SK-MEL-5 (cell line): ENCODE measurements around the gene PRKAG3. TPM values are rescaled to one million over a fixed set of nuclear protein-coding genes. Genes with fewer than 3 reads are reported as not detected.
"Not testable (repeated sequence)": the region's sequence is repeated elsewhere in the genome, so short reads cannot be mapped to it uniquely, and the experiment has no call there.

ENCODE experiments used
- DNase-seq: peaks from one replicate; pipeline ENCODE4 v3.0.0-alpha.2; 2016; ENCODE audit warnings: low read depth, low spot score
- in situ Hi-C: cut with HindIII; loops from 2 replicates; pipeline ENCODE4 v1.10.0; 2016; ENCODE audit warnings: low sequenced_read_pairs, high pct_unique_total_duplicates, low pct_unique_long_range_greater_than_20kb
- total RNA-seq: library from RNA; depleted of rRNA; stranded (reverse); fragments of >200 nt; shearing (Covaris generic); gene quantifications from 2 replicates; pipeline ENCODE4 v1.2.3, GENCODE V29; 2014; rRNA removed

The PRKAG3 gene
- total RNA-seq, 1 experiment from 2014 or later, result not detected

GRCh38 chr2:218777276-218777990, 54.2 kb downstream of the PRKAG3 start:
- DNase-seq, result no peak
- in situ Hi-C loops, result no loop called here

- in situ Hi-C loops, result no loop called here
- DNase-seq, result no peak
Measured at GRCh38 chr2:218776488-218776887, 55.1 kb downstream of the PRKAG3 start.

- in situ Hi-C loops, result no loop called here
Measured at GRCh38 chr2:218773881-218774280, 57.7 kb downstream of the PRKAG3 start.

GRCh38 chr2:218772759-218773158, 58.8 kb downstream of the PRKAG3 start:
- in situ Hi-C loops, DNase-seq: not testable (repeated sequence)

More at GRCh38 chr2:218773881-218774280, 57.7 kb downstream of the PRKAG3 start:
- DNase-seq, result no peak

Other genes with a start within 250 kb of the PRKAG3 start
- 0.32 and 0.53 TPM in 2 replicates for gene PLCD4, start 223.9 kb downstream of the PRKAG3 start, total RNA-seq
- 4.7 and 6.3 TPM in 2 replicates for gene ZNF142, start 172.2 kb downstream of the PRKAG3 start, total RNA-seq
- gene BCS1L, start 172.1 kb downstream of the PRKAG3 start, total RNA-seq, result 26.8 and 28.1 TPM in 2 replicates
- 32.1 and 42.0 TPM in 2 replicates for gene RNF25, start 159.8 kb downstream of the PRKAG3 start, total RNA-seq
- gene STK36, start 159.7 kb downstream of the PRKAG3 start, total RNA-seq, result 11.3 and 12.6 TPM in 2 replicates
- gene TTLL4, start 121.0 kb downstream of the PRKAG3 start, total RNA-seq, result 32.3 and 41.4 TPM in 2 replicates
- 57.1 and 61.8 TPM in 2 replicates for gene CYP27A1, start 49.7 kb downstream of the PRKAG3 start, total RNA-seq
- gene WNT6, start 28.0 kb upstream of the PRKAG3 start, total RNA-seq, result not detected in 2 replicates
- 0.05 and 0.11 TPM in 2 replicates for gene WNT10A, start 49.0 kb upstream of the PRKAG3 start, total RNA-seq
- 0.08 and 0.24 TPM in 2 replicates for gene CDK5R2, start 127.9 kb upstream of the PRKAG3 start, total RNA-seq
- gene FEV, start 153.4 kb upstream of the PRKAG3 start, total RNA-seq, result not detected in 2 replicates
- gene CRYBA2, start 161.6 kb upstream of the PRKAG3 start, total RNA-seq, result not detected in 2 replicates
- gene CFAP65, start 209.7 kb upstream of the PRKAG3 start, total RNA-seq, result 0.16 and 0.24 TPM in 2 replicates
- not detected in 2 replicates for gene IHH, start 229.1 kb upstream of the PRKAG3 start, total RNA-seq